ENCODE measurements around the gene ZC3H6. TPM values are rescaled to one million over a fixed set of nuclear protein-coding genes. Genes with fewer than 3 reads are reported as not detected.

Gene ZC3H6
- total and polyA plus RNA-seq, 11 donors: 1.5 to 30.1 (median 16.6) TPM

DNA sequence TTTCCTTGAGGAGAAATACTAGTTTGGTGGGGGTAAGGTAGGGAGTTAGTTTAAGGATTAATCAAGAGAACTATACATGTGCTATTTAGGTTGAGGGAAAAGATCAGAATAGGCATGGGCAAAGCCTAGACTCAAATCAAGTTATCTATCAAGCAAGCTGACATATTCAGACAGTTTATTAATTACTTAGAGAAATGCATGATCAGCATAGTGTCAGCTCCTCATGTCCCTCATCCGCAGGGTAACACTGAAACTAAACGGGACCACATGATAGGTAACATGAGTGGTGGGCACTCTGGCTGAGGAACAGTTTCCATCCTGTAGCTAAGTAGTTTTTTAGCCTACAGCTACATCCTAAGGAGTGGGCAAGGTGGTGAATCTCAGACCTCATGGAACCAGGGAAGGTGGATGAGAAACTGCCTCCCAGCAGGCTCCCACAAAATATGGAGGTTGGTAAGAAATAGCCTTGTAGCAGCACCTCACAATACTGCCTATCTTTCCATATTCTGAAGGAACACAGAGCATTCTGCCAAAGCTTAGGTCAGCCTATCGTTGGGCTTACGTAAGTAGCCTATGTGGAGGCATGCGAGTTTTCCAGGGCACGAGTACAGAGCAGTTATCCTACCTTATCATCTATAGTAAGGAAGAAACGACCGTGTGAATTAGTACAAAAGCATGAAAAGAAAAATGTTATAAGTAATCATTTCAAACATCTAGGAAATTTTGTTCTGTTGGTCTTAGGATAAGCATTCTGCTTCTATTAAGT is 18.4 kb downstream of the ZC3H6 start:
- H3K27ac ChIP-seq: no peak overlapping the region
- intact Hi-C loops (cut with DNase I): no loop called here
- H3K4me1 ChIP-seq: peaks cover 0 to 8% (median 0%) of the 10 kb centered on the region in 12 donors
- no peaks in the 10 kb centered on the region for H3K36me3 ChIP-seq
- no peak overlapping the region for H3K4me3 ChIP-seq
- H3K9me3 ChIP-seq: no peaks in the 10 kb centered on the region
- WGBS, 4 donors: 73 to 77% (median 75%) methylated on average over 8 of the region's 8 CpGs
- no peak for DNase-seq
- ATAC-seq: peak; percentile 67 to 78 (median 69)
- no peaks in the 10 kb centered on the region for H3K27me3 ChIP-seq
- TF ChIP-seq POLR2A (IDR thresholded peaks at IDR 0.05): no peak
- TF ChIP-seq, protein P1, sequence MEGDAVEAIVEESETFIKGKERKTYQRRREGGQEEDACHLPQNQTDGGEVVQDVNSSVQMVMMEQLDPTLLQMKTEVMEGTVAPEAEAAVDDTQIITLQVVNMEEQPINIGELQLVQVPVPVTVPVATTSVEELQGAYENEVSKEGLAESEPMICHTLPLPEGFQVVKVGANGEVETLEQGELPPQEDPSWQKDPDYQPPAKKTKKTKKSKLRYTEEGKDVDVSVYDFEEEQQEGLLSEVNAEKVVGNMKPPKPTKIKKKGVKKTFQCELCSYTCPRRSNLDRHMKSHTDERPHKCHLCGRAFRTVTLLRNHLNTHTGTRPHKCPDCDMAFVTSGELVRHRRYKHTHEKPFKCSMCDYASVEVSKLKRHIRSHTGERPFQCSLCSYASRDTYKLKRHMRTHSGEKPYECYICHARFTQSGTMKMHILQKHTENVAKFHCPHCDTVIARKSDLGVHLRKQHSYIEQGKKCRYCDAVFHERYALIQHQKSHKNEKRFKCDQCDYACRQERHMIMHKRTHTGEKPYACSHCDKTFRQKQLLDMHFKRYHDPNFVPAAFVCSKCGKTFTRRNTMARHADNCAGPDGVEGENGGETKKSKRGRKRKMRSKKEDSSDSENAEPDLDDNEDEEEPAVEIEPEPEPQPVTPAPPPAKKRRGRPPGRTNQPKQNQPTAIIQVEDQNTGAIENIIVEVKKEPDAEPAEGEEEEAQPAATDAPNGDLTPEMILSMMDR (IDR thresholded peaks at IDR 0.05): no peak

GRCh38 chr2:112295407-112296078 is 20.1 kb downstream of the ZC3H6 start:
- Histone ChIP-seq H3K36me3 (peaks cover 0 to 1% (median 0%) of the 10 kb centered on the region in 9 donors), H3K27ac (no peak overlapping the region), H3K9me3 (no peaks in the 10 kb centered on the region), H3K27me3 (no peaks in the 10 kb centered on the region), H3K4me1 (peaks cover 0 to 8% (median 0%) of the 10 kb centered on the region in 12 donors), H3K4me3 (no peak overlapping the region)
- DNase-seq: no peak
- TF ChIP-seq, protein P1 (IDR thresholded peaks at IDR 0.05): no peak
- no peak for TF ChIP-seq POLR2A (IDR thresholded peaks at IDR 0.05)
- intact Hi-C loops (cut with DNase I): no loop called here
- ATAC-seq: no peak
- 70 to 80% (median 78%) methylated on average over 5 of the region's 5 CpGs for WGBS, 4 donors

- 90 to 95% (median 93%) methylated on average over 2 of the region's 2 CpGs for WGBS, 4 donors
- peaks cover 0 to 13% (median under 1%) of the 10 kb centered on the region in 12 donors for H3K4me1 ChIP-seq
These were observed 21.0 kb downstream of the ZC3H6 start for GRCh38 chr2:112296407-112296806.

GRCh38 chr2:112301171-112301584 is 25.8 kb downstream of the ZC3H6 start:
- peak in 1 of 4 donors; percentile 36 for ATAC-seq
- H3K4me1 ChIP-seq: peaks cover 0 to 16% (median 0%) of the 10 kb centered on the region in 12 donors
- no peaks in the 10 kb centered on the region for H3K27me3 ChIP-seq
- no peaks in the 10 kb centered on the region for H3K9me3 ChIP-seq
- peaks cover 0 to 31% (median 7%) of the 10 kb centered on the region in 9 donors for H3K36me3 ChIP-seq
- intact Hi-C loops (cut with DNase I): no loop called here
- no peak overlapping the region for H3K4me3 ChIP-seq
- TF ChIP-seq, protein P1 (IDR thresholded peaks at IDR 0.05): no peak
- no peak for TF ChIP-seq POLR2A (IDR thresholded peaks at IDR 0.05)
- no peak for DNase-seq
- H3K27ac ChIP-seq: peak overlapping the region in 1 of 12 donors; percentile 7

More at GRCh38 chr2:112296407-112296806, 21.0 kb downstream of the ZC3H6 start:
- no peak for ATAC-seq
- H3K9me3 ChIP-seq: no peaks in the 10 kb centered on the region
- TF ChIP-seq, protein P1 (IDR thresholded peaks at IDR 0.05): no peak
- TF ChIP-seq POLR2A (IDR thresholded peaks at IDR 0.05): no peak
- no peak overlapping the region for H3K27ac ChIP-seq
- no peak for DNase-seq
- peaks cover 0 to 7% (median 0%) of the 10 kb centered on the region in 9 donors for H3K36me3 ChIP-seq
- H3K27me3 ChIP-seq: no peaks in the 10 kb centered on the region
- no peak overlapping the region for H3K4me3 ChIP-seq
- intact Hi-C loops (cut with DNase I): no loop called here
